CD4-positive, CD25-positive, alpha-beta regulatory T cell (primary cell): ENCODE results near the gene NF2. TPM values are rescaled to one million over a fixed set of nuclear protein-coding genes. Genes with fewer than 3 reads are reported as not detected.
A peak's percentile ranks its signal among the peaks of the same experiment; 100 is the strongest.

Experiments
- ATAC-seq, 2 donors: fragments of 150-1000 bp; cut with Tn5 transposase; one replicate each; pipeline ENCODE4 v1.10.0; 2021; ENCODE audit warnings: low read depth in 2 of 2, moderate number of reproducible peaks in 2 of 2, moderate library complexity in 1 of 2
- DNase-seq, 3 donors: peaks; one replicate each; pipeline versions ENCODE4 v3.0.0 to v3.0.0-alpha.2; 2012 to 2022; ENCODE audit warnings: mixed read lengths in 1 of 3
- H3K27ac ChIP-seq: one replicate; pipeline ENCODE4 v1.7.0; 2013; ENCODE audit warnings: mild to moderate bottlenecking, low read length; ENCODE audit not compliant: insufficient read depth, poor library complexity, severe bottlenecking
- H3K27me3 ChIP-seq: one replicate; pipeline ENCODE4 v1.7.0; 2013; ENCODE audit warnings: low read length; ENCODE audit not compliant: control insufficient read depth, insufficient read depth
- H3K36me3 ChIP-seq: one replicate; pipeline ENCODE4 v1.7.0; 2013; ENCODE audit warnings: mild to moderate bottlenecking, low read length, moderate library complexity; ENCODE audit not compliant: control insufficient read depth, insufficient read depth
- H3K4me1 ChIP-seq: 2 replicates; pipeline ENCODE4 v1.7.0; 2013; ENCODE audit warnings: mild to moderate bottlenecking, low read length; ENCODE audit not compliant: insufficient read depth, control insufficient read depth, poor library complexity, severe bottlenecking
- H3K4me3 ChIP-seq: one replicate; pipeline ENCODE4 v1.7.0; 2013; ENCODE audit warnings: low read depth, mild to moderate bottlenecking, low read length, moderate library complexity
- H3K9me3 ChIP-seq, 2 experiments: 1 replicate in 1 of 2; 2 replicates in 1 of 2; pipeline ENCODE4 v1.7.0; 2013; ENCODE audit warnings: low read length in 2 of 2, mild to moderate bottlenecking in 1 of 2, moderate library complexity in 1 of 2; ENCODE audit not compliant: control insufficient read depth in 2 of 2
- H3K27ac Mint-ChIP-seq, 3 donors: one replicate each; pipeline ENCODE4 v1.8.0; 2020 to 2022; ENCODE audit warnings: mild to moderate bottlenecking in 3 of 3, mixed read lengths in 3 of 3, moderate library complexity in 2 of 3
- H3K27me3 Mint-ChIP-seq: one replicate; pipeline ENCODE4 v1.8.0; 2022; ENCODE audit warnings: mild to moderate bottlenecking, mixed read lengths
- H3K36me3 Mint-ChIP-seq: one replicate; pipeline ENCODE4 v1.8.0; 2020; ENCODE audit warnings: mixed read lengths
- H3K4me1 Mint-ChIP-seq, 4 donors: one replicate each; pipeline ENCODE4 v1.8.0; 2020 to 2022; ENCODE audit warnings: mixed read lengths in 4 of 4, mild to moderate bottlenecking in 1 of 4
- H3K4me3 Mint-ChIP-seq, 4 donors: one replicate each; pipeline ENCODE4 v1.8.0; 2020 to 2022; ENCODE audit warnings: mild to moderate bottlenecking in 4 of 4, mixed read lengths in 4 of 4, moderate library complexity in 3 of 4
- H3K9me3 Mint-ChIP-seq, 7 donors: one replicate each; pipeline ENCODE4 v1.8.0; 2020 to 2022; ENCODE audit warnings: mixed read lengths in 7 of 7, mild to moderate bottlenecking in 3 of 7, moderate library complexity in 2 of 7
- polyA plus RNA-seq, 4 donors: library from polyadenylated mRNA; unstranded; fragments of 300-500 nt; fragmentation: Illumina TruSeq; gene quantifications; one replicate each; pipeline ENCODE4 v1.2.3, GENCODE V29; 2021
- total RNA-seq: library from RNA; stranded (reverse); gene quantifications from one replicate; pipeline ENCODE4 v1.2.3, GENCODE V29; 2022

Gene NF2
- total and polyA plus RNA-seq, 5 donors from 2014 or later = 16.4 to 31.6 (median 20.0) TPM

- Mint-ChIP-seq H3K27ac (peak overlapping the region; percentile 79 to 95 (median 90)), H3K9me3 (no peaks in the 10 kb centered on the region), H3K36me3 (no peaks in the 10 kb centered on the region), H3K4me1 (peaks cover 3 to 24% (median 9%) of the 10 kb centered on the region in 4 donors), H3K27me3 (no peaks in the 10 kb centered on the region), H3K4me3 (no peak overlapping the region)
- ATAC-seq = no peak
- Histone ChIP-seq H3K27me3 (no peaks in the 10 kb centered on the region), H3K27ac (no peak overlapping the region), H3K9me3 (no peaks in the 10 kb centered on the region), H3K4me3 (no peak overlapping the region), H3K4me1 (peaks cover 17% of the 10 kb centered on the region), H3K36me3 (peaks cover 3% of the 10 kb centered on the region)
- DNase-seq = peak in 1 of 3 donors; percentile 17
These were observed 98.8 kb downstream of the NF2 start for GRCh38 chr22:29702000-29702930.

- peaks cover 17% of the 10 kb centered on the region for H3K4me1 ChIP-seq
- DNase-seq = peak in 1 of 3 donors; percentile 19
- no peaks in the 10 kb centered on the region for H3K9me3 Mint-ChIP-seq
- peaks cover under 1% of the 10 kb centered on the region for H3K36me3 ChIP-seq
- no peaks in the 10 kb centered on the region for H3K9me3 ChIP-seq
- H3K4me1 Mint-ChIP-seq = peaks cover 3 to 24% (median 9%) of the 10 kb centered on the region in 4 donors
- no peak overlapping the region for H3K27ac ChIP-seq
- H3K27me3 ChIP-seq = no peaks in the 10 kb centered on the region
- H3K27me3 Mint-ChIP-seq = no peaks in the 10 kb centered on the region
- peak overlapping the region in 1 of 3 donors; percentile 76 for H3K27ac Mint-ChIP-seq
- no peak for ATAC-seq
- H3K4me3 ChIP-seq = no peak overlapping the region
- no peaks in the 10 kb centered on the region for H3K36me3 Mint-ChIP-seq
- H3K4me3 Mint-ChIP-seq = no peak overlapping the region
These were observed 99.6 kb downstream of the NF2 start for GRCh38 chr22:29702931-29703501.

- no peak overlapping the region for H3K27ac ChIP-seq
- Mint-ChIP-seq H3K36me3 (no peaks in the 10 kb centered on the region), H3K27ac (peak overlapping the region in 1 of 3 donors; percentile 76), H3K4me3 (no peak overlapping the region), H3K4me1 (peaks cover 0 to 24% (median 9%) of the 10 kb centered on the region in 4 donors), H3K27me3 (no peaks in the 10 kb centered on the region), H3K9me3 (no peaks in the 10 kb centered on the region)
- no peaks in the 10 kb centered on the region for H3K9me3 ChIP-seq
- peaks cover 17% of the 10 kb centered on the region for H3K4me1 ChIP-seq
- ATAC-seq (no peak), DNase-seq (no peak)
- no peaks in the 10 kb centered on the region for H3K27me3 ChIP-seq
- H3K4me3 ChIP-seq = no peak overlapping the region
- no peaks in the 10 kb centered on the region for H3K36me3 ChIP-seq
These were observed 100.2 kb downstream of the NF2 start for GRCh38 chr22:29703569-29704195.

GRCh38 chr22:29704528-29705285 lies 101.3 kb downstream of the NF2 start:
- no peak for ATAC-seq
- H3K27me3 Mint-ChIP-seq = no peaks in the 10 kb centered on the region
- peaks cover 0 to 24% (median 9%) of the 10 kb centered on the region in 4 donors for H3K4me1 Mint-ChIP-seq

GRCh38 chr22:29705651-29706050 lies 102.2 kb downstream of the NF2 start:
- no peaks in the 10 kb centered on the region for H3K9me3 ChIP-seq
- no peaks in the 10 kb centered on the region for H3K27me3 ChIP-seq
- no peak overlapping the region for H3K4me3 ChIP-seq
- Mint-ChIP-seq H3K9me3 (no peaks in the 10 kb centered on the region), H3K27me3 (no peaks in the 10 kb centered on the region), H3K4me3 (no peak overlapping the region), H3K36me3 (no peaks in the 10 kb centered on the region), H3K4me1 (peaks cover 0 to 17% (median 9%) of the 10 kb centered on the region in 4 donors), H3K27ac (no peak overlapping the region)
- no peaks in the 10 kb centered on the region for H3K36me3 ChIP-seq
- H3K27ac ChIP-seq = no peak overlapping the region
- DNase-seq (no peak), ATAC-seq (no peak)
- H3K4me1 ChIP-seq = peaks cover 16% of the 10 kb centered on the region

More at GRCh38 chr22:29704528-29705285, 101.3 kb downstream of the NF2 start:
- no peak overlapping the region for H3K4me3 Mint-ChIP-seq
- peak overlapping the region in 1 of 3 donors; percentile 60 for H3K27ac Mint-ChIP-seq
- peaks cover 17% of the 10 kb centered on the region for H3K4me1 ChIP-seq
- DNase-seq = no peak
- H3K36me3 ChIP-seq = no peaks in the 10 kb centered on the region
- H3K4me3 ChIP-seq = no peak overlapping the region
- H3K9me3 Mint-ChIP-seq = no peaks in the 10 kb centered on the region
- no peaks in the 10 kb centered on the region for H3K36me3 Mint-ChIP-seq
- no peaks in the 10 kb centered on the region for H3K9me3 ChIP-seq
- H3K27me3 ChIP-seq = no peaks in the 10 kb centered on the region
- no peak overlapping the region for H3K27ac ChIP-seq

GRCh38 chr22:29706486-29706885 lies 103.1 kb downstream of the NF2 start:
- DNase-seq (no peak), ATAC-seq (no peak)
- peaks cover 0 to 9% (median 3%) of the 10 kb centered on the region in 4 donors for H3K4me1 Mint-ChIP-seq
- Histone ChIP-seq H3K9me3 (no peaks in the 10 kb centered on the region), H3K4me1 (peaks cover 8% of the 10 kb centered on the region), H3K27ac (no peak overlapping the region), H3K36me3 (no peaks in the 10 kb centered on the region), H3K27me3 (no peaks in the 10 kb centered on the region), H3K4me3 (no peak overlapping the region)
- H3K27ac Mint-ChIP-seq = no peak overlapping the region
- H3K27me3 Mint-ChIP-seq = no peaks in the 10 kb centered on the region
- H3K36me3 Mint-ChIP-seq = no peaks in the 10 kb centered on the region
- H3K4me3 Mint-ChIP-seq = no peak overlapping the region
- no peaks in the 10 kb centered on the region for H3K9me3 Mint-ChIP-seq

GRCh38 chr22:29707010-29707409 lies 103.6 kb downstream of the NF2 start:
- Histone ChIP-seq H3K4me1 (peaks cover 3% of the 10 kb centered on the region), H3K4me3 (no peak overlapping the region), H3K9me3 (no peaks in the 10 kb centered on the region), H3K27me3 (no peaks in the 10 kb centered on the region), H3K36me3 (no peaks in the 10 kb centered on the region), H3K27ac (no peak overlapping the region)
- Mint-ChIP-seq H3K9me3 (no peaks in the 10 kb centered on the region), H3K4me1 (peaks cover 0 to 3% (median under 1%) of the 10 kb centered on the region in 4 donors), H3K27ac (no peak overlapping the region), H3K27me3 (no peaks in the 10 kb centered on the region), H3K36me3 (no peaks in the 10 kb centered on the region), H3K4me3 (no peak overlapping the region)
- ATAC-seq (no peak), DNase-seq (no peak)
